Mucosa of gallbladder (tissue), 1 donor: ENCODE data around the gene FBXO8. TPM values are rescaled to one million over a fixed set of nuclear protein-coding genes. Genes with fewer than 3 reads are reported as not detected.
A peak's percentile ranks its signal among the peaks of the same experiment; 100 is the strongest.

Experiments
- DNase-seq: peaks from one replicate; pipeline ENCODE4 v3.0.0-alpha.2; 2020; ENCODE audit warnings: low spot score
- total RNA-seq: library from RNA; stranded (reverse); gene quantifications from one replicate; pipeline ENCODE4 v1.2.1, GENCODE V29; 2021
- donor health status: DM: no; HTN: no; CAD: no.

The FBXO8 gene
- total RNA-seq, 1 donor from 2014 or later, result 52.1 TPM

- no peak for DNase-seq
Measured at GRCh38 chr4:174207367-174207766, 76.1 kb downstream of the FBXO8 start.

GRCh38 chr4:174204164-174204831, 79.2 kb downstream of the FBXO8 start:
- no peak for DNase-seq

GRCh38 chr4:174201871-174202270, 81.6 kb downstream of the FBXO8 start:
- DNase-seq, result no peak

DNA sequence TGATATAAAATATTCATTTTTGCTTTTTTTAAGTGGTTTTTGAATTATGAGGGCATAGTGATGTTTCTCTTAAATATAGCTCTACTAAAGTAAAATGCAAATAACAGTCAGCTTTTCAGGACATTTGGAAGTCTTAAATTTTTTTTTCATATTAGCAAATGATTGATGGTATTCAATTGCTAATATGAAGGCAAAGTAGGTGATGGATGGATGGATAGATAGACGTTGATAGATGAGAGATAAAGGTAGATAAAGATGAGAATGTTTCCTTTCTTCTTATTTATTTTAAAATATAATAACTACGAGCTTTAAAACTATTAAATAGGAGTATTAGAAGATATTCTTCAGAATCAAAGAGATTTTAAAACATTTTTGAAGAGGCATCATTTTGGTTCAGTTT, 83.7 kb downstream of the FBXO8 start:
- no peak for DNase-seq

DNA sequence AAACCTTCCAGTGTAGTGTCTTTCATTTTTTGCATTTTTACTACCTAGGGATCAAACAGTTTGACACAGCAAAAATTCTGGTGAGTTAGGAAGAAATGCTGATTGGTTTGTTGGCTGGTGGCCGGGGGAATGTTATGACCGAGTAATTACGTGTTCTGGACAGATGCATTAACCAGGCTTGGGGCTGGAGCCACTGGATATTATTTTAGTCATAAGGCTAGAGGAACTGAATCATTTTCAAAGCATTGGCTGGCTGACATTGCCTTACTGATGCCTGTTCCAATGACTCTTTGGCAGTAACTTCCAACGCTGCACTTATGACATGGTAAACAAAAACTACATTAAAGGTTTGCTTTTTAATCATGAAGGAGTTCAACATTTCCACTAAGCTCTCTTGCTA, 84.6 kb downstream of the FBXO8 start:
- DNase-seq, result peak; percentile 79

DNA sequence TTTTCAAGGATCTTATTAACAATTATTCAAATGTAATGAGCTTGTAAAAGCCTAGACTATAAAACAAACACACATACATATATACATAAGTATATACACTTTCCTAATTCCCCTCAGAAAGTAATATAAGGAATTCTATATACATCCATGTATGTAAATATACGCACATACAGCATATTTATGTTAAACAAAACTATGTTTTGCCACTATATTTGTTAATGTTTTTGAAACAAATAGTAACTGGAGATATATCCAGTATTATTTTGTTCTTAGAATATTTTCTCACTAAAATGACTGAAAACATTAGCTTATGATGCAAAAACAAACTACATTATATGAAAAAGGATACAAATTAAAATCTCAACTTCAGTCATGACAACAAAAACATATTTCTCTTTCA, 85.1 kb downstream of the FBXO8 start:
- DNase-seq, result no peak

GRCh38 chr4:174193438-174194374, 89.8 kb downstream of the FBXO8 start:
- DNase-seq, result no peak

- no peak for DNase-seq
Measured at GRCh38 chr4:174192943-174193342, 90.5 kb downstream of the FBXO8 start.

DNA sequence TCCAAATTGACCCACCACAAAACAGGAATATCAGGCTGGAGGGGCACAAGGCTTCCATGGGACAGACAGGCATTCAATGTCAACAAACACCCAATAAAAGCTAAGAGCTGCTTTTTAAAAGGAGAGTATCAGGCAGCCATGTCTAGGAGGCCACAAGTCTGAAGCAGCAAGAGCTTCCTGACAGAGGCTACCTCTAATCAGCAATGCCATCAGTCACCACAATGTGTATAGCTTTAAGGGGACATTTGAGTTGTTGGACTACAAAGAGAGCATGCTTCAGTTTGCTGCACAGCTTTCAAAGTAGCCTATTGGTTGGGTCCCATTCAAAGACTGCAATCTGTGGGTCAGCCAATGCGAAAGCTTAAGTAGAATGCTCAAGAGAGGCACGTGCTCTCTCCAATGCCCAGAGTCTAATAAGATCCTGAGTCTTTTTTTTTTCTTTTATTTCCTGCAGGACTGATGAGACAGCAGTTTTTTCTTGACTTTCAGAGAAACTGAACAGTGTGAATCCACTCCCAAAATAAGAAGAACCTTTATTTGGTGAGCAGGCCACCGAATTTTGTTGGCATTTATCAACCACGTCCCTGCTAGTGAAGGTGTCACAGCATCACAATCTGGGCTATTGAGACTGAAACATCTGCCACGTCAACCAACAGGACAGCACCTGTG, 92.5 kb downstream of the FBXO8 start:
- DNase-seq, result no peak

GRCh38 chr4:174189392-174190015, 94.0 kb downstream of the FBXO8 start:
- no peak for DNase-seq

Other genes with a start within 250 kb of the FBXO8 start
- 17.0 TPM for gene CEP44, start 244 bp upstream of the FBXO8 start, total RNA-seq
- gene HPGD, start 238.8 kb upstream of the FBXO8 start, total RNA-seq, result 37.2 TPM